Activated T-cell treated with anti-CD3 and anti-CD28 coated beads for 4 hours (primary cell): ENCODE results near the gene PACSIN2.
"Not testable (repeated sequence)": the region's sequence is repeated elsewhere in the genome, so short reads cannot be mapped to it uniquely, and the experiment has no call there.

Experiments used
- DNase-seq: peaks from one replicate; pipeline ENCODE4 v3.0.0-alpha.2; 2020

The PACSIN2 gene

DNA sequence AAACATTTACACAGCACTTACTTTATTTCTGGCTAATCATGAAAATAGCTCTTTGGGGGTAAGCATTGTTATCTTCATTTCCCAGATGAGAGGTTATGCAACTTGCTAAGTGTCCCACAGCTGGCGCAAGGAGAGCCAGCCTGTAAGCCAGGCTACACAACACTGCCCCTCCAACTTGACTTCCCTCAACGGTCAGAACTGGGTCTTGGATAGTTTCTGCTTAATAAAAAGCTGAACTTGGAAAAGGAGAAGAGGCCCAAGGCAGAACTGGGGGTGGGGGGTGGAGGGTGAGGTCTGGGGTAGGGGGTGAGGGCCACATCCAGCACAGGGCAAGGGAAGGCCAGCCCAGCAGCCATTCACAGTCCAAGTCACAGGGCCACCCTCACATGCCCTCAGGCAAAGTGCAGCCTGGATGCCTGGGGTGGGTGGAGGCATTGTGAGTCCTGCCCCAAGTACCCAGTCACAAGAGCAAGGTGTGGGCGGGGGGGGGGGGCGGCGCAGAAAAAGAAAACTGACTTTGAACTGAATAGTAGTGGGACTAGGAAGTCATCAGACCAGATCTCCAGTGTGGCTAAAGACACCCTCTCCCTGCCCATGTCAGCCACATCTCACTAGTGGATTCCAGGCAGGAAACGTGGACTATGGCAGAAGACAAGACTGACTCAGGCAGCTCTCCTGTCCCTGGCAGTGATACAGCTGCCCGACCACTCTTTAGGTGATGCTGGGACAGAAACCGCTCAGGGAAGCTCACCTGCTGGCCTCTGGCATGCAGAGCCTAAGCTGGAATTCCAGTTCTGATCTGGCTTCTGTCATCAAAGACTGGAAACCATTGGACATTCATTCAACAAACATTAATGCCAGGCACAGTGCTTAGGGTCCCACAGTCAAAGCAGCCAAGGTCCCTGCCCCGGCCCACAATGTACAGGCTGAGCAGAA is 52.4 kb downstream of the PACSIN2 start:
- DNase-seq, result no peak

DNA sequence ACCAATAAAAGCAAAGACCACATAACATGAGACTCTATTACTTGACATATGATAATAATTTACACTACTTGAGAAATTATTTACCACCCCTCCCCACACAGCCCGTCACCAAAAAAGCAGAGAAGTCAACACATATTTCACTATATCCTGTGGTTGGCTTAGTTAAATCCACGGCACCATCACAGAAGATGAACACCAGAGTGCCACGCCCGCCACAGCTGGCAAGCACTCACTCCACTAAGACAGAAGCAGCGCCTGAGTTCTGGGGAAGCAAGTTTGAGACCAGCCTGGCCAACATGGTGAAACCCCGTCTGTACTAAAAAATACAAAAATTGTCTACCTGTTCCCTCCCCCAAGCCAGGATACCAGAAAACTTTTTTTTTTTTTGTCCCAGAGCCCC is 53.1 kb downstream of the PACSIN2 start:
- no peak for DNase-seq

- not testable (repeated sequence) for DNase-seq
Measured at GRCh38 chr22:42961400-42961690, 53.6 kb downstream of the PACSIN2 start.

DNA sequence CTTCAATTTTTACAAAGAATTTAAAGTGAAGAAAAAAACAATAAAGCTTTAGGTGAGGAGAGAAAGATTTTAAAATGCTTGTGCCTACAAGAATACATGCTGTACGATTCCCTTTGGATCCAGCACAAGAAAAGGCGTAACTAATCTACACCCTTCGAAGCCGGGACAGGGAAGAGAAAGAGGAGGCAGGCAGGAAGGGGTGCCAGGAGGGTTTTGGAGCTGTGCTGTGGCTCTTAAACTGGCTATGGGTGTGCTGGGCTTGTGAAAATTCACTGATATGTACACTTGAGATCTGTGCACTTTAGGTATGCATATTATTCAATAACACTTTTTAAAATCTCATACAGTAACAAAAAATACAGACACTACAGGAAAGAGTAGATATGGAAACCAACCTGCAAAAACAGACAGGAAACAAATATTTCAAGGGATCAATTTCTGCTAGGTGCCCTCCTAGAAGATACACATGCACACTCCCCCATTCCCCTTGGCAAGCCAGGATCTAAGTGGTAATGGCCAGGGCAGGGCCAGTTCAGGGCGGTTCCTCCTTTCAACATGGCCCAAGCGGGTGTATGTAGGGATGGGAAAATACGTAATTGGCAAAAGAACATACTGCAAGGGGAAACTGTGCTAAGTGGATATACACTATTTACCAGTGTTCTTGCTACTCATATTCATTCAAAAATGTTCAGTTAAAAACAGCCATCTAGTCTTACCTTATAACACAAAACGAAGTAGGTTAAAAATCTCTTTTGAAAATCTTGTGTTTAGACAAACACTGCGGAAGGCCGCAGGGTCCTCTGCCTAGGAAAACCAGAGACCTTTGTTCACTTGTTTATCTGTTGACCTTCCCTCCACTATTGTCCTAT is 54.2 kb downstream of the PACSIN2 start:
- DNase-seq, result no peak

DNA sequence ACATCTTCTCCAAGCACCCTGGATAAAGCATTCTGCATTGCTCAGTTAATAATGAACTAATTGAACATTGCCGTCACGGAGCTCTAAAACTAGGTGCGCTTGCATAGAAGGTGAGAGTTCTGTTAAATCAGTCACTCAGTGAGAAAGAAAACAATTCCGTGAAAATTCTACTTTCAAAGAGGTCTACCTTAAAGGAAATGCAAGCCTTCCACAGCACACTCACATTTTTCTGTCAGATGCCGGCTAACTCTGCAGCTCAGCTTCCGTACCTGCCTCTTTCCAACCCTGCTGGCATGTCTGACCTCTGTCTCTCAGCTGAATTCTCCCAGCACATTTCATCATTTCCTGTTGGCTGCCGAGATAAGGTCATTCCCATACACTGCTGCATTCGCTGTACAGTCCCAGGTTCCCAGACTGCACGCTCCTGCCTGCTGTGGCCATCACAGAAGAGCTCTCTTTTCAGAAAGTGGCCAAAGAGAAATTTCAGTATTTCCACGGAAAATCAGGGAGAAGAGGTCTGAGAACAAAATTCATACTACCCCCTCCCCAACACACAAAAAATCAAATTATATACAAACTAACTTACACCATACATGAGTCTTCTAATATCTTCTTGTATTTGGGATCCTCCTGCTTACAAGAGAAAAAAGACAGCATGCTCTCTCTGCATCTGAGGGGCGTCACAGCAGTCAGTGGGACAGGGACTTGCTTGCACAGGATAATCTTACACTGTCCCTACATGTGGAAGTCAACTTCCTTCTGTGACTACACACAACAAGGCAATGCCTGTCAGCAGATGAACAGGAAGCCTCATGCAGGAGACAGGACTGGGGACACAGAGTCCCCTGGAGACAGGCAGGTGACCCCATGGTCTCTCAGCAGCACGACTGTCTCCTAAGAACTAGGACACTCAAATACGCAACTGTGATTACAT is 55.1 kb downstream of the PACSIN2 start:
- no peak for DNase-seq

GRCh38 chr22:42958937-42959336 is 56.0 kb downstream of the PACSIN2 start:
- DNase-seq, result no peak

GRCh38 chr22:42957958-42958357 is 57.0 kb downstream of the PACSIN2 start:
- DNase-seq, result no peak

DNA sequence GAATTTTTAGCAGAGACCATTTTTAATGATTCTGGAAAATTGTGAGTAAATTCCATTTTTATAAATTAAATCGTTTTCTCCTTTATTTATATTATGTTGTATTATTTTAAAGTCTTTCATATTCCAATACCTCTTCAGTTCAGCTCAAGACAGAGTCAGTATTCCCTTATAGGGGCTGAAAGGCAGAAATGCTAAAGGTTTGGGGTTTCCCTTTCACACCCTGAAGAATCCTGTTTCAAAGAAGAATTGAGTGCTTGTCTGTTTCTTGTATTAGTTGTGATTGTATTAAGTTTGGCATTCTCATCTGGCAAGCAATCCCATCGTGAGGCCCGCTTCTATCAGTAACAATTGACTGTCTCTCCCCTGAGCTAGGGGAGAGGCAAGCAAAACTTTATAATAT is 57.4 kb downstream of the PACSIN2 start:
- DNase-seq, result no peak

- DNase-seq, result no peak
Measured at GRCh38 chr22:42955848-42956247, 59.1 kb downstream of the PACSIN2 start.

DNA sequence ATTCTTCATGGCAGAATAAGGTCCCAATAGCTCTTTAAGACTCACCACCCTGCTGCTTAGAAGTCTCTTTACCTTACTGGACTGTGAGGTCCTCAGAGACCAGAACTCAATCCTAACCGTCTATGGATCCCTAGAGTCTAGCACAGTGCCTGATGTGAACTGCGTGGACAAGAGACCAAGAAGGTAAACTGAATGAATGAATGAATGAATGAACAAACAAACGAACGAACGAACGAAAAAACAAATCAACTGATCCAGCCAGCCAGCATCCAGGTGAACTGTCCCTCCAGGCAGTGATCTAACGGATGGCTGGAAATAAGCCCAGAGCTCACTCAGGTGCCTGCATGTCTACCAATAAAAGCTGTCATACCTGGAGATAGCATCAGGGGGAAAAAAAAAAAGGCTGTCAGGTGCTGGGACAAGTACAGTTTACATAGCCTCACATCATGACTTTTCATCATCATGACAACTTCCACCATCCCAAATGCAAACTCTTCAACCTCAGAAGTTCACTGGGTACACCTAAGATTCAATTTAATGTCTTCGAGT is 59.8 kb downstream of the PACSIN2 start:
- DNase-seq, result no peak

- not testable (repeated sequence) for DNase-seq
Measured at GRCh38 chr22:42953751-42954150, 61.2 kb downstream of the PACSIN2 start.

DNA sequence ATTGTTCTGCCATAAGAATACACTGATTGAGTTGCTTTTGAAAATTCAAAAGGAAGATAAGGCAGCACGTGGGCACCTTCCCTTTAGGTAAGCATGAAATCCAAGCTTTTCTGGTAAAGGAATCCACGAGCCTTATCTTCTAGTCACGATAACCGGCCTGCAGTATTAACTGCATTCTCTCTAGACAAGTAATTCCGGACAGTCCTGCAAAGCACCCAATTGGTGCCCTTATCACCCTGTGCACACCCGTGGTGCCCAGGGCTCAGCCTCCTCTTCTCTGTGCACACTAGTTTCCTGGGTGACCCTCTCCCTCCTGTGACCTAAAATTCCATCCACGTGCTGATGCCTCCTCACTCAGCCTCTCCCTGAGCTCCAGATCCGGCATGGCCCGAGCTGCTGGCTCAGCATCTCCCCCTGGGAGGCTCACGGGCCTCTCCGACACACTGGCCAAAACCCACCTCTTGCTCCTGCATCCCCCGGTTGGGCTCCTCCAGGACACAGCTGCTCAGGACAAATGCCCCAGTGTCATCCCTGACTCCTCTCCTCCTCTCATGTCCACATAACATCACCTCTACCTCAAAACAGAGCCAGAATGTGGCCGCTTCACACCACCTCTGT is 63.7 kb downstream of the PACSIN2 start:
- DNase-seq, result no peak

GRCh38 chr22:42950281-42950680 is 64.7 kb downstream of the PACSIN2 start:
- DNase-seq, result no peak

DNA sequence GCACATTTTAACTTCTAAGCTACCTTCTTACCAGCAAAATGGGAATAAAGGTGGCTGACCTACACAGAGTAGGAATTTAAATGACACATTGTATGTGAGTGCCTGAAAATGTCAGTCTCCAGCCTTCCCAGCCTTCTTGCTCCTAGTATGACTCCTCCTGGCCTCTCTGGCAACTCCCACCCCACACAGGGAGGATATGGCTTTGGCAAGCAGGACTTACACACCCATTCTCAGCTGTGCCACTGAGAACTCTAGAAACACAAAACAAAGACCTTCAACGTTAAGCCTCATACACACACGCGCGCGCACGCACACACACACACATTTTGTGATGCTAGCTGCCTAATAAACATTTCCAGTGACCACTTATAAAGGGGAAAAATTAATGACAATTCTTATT is 65.8 kb downstream of the PACSIN2 start:
- no peak for DNase-seq

DNA sequence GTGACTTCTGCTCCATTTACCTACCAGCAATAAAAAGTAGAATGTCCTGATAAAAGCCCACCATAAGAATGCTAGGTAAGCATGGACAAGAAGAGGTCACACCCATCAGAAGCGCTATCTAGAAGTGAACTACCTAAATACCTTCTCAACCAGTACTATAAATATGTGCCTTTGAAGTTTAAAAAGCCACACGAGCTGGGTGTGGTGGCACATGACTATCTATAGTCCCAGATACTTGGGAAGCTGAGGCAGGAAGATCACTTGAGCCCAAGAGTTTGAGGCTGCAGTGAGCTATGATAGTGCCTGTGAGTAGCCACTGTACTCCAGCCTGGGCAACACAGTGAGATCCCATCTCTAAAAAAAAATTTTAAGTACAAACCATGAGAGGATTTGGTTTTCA is 66.7 kb downstream of the PACSIN2 start:
- DNase-seq, result no peak

- DNase-seq, result no peak
Measured at GRCh38 chr22:42947211-42947990, 67.5 kb downstream of the PACSIN2 start.

DNA sequence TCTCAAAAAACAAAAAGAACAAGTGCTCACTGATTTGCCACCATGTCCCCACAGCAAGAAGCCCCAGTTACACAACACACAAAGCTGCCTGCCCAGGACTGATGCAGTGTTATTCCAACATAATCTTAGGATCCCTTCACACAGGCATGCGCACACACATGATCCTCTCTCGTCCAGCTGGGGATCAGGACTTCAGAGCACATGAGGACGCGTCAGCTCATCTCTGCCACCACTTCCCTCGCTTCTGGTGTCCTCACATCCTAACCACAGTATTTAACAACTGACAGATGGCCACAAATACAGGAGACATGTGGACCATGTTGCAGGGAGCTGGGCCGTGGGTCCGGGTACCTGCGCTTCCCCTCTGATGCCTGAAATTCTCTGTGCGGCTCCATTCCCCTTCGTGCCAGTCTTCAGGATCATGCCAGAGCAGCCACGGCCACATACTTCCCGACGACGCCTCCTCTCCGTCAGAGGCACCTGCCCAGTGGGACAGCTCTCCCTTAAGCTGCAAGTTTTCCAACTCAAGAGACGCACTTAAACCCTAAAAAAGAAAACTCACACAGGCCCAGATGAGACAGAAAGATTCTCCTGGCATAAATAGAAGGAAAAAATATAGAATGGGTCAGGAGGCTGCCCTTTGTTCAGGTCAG is 68.3 kb downstream of the PACSIN2 start:
- DNase-seq, result no peak

DNA sequence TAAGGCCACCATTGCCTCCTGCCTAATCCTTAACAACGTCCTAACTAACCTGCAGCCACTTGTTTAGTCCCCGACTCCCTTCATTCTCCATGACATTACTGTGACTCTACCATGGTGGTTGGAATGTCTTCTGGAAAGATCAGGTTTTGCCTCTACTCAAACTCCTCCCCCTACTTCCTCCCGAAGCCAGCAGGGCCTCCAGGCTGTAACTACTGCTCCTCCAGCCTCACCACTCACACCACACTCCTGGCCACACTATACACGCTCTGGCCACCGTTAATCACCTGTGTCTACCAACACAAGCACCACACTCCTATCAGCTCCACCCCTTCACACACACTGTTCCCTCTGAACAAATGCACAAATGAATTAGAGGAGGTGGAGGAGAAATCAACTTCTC is 69.2 kb downstream of the PACSIN2 start:
- DNase-seq, result no peak

DNA sequence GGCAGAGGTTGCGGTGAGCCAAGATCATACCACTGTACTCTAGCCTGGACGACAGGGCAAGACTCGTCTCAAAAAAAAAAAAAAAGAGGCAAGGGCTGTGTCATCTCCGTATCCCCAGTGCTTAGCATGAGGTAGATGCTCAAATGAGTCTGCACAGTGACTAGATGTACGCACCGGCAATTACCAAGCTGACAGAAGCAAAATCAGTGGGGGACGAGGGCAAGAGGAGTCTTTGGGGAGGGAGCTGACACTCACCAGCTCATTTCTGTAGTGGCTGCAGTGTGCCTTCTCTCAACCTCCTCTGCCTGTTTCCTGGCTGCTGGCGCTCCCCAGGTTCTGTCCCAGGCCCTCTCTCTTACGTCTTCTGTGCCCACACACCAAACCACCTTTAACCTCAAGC is 69.9 kb downstream of the PACSIN2 start:
- no peak for DNase-seq

DNA sequence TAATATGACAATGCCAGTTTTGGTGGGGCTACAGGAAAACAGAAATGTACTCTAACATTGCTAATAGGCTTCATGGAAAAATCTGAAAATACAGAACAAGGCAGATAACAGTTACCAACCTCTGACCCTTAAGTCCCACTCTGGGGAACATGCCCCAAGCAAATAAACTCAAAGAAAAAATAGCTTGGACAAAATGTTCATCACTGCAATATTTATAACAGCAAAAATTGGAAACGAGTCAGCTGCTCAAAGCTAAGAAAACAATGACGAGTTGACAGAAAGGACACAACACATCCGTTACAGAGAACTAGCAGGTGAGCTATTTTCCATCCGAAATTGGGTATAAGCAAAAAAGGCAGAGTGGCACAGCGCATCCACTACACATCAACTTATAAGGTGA is 70.5 kb downstream of the PACSIN2 start:
- no peak for DNase-seq

DNA sequence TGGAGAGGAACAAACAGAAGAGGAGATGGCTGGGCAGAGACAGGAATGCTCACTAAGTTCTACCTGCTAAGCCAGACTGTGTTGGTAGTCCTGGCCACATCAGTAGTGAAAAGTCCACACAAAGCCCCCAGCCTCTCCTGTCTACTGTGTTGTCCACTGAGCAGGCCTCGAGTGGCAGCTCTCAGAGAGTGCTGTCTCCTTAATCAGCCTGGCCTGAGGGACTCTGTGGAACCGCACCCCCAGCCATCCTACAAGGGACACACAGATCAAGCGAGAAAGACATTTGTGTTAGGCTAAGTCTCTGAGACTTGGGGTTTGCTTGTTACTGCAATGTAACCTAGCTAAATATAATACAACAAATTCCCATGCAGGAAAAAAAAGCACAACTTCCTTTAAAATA is 71.0 kb downstream of the PACSIN2 start:
- DNase-seq, result no peak
